PC-9 (cell line): ENCODE data around the gene PTPRS.

Source experiments
- CTCF ChIP-seq: fragments of 200-600 bp; sonication (generic); conservative IDR thresholded peaks from 2 replicates; pipeline ENCODE4 v1.6.1; 2017; ENCODE audit warnings: mixed run types, antibody characterized with exemption, mild to moderate bottlenecking, moderate library complexity
- EZH2 ChIP-seq: fragments of 200-600 bp; sonication (generic); IDR thresholded peaks from 2 replicates; pipeline ENCODE4 v1.8.0; 2017; ENCODE audit warnings: antibody characterized with exemption, low read depth

DNA sequence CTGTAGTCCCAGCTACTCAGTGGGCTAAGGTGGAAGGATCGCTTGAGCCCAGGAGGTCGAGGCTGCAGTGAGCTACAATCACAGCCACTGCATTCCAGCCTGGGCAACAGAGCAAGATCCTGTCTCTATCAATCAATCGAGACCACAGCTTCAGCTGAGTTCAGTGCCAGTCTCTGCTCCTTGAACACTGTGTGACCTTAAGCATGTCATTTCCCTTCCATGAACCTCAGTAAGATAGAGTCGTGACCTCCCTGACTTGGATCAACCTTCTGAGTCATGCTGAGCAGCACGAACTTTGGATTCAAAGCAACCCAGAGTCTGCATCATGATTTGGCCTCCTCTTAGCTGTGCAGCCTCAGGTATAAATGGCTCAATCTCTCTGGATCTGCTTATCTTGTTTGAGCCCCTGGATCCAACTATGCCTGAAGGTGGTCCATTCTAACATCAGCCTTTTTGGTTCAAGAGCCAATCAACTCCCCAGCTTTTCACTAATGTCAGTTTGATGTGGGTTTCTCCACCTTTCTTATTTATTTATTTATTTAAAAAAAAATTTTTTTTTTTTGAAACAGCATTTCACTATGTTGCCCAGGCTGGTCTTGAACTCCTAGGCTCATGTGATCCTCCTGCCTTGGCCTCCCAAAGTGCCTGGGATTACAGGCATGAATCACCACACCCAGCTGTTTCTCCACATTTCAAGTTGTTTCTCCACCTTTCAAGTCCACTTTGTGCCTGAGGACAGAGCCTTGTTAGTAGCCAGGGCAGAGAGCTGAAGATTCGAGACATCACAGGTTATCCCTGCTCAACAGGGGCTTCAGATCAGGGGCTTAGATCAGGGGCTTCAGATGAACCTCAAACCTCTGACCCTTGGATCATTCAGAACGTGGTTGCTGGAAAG, 26.4 kb downstream of the PTPRS start:
- TF ChIP-seq CTCF (no peak), EZH2 (no peak)
